GM23338 (cell line): ENCODE measurements around the gene CHST14. TPM values are rescaled to one million over a fixed set of nuclear protein-coding genes. Genes with fewer than 3 reads are reported as not detected.

Experiments used
- ATAC-seq: fragments of 200-7000 bp; cut with Tn5 transposase; 3 replicates; pipeline ENCODE4 v1.9.1; 2020
- DNase-seq: peaks from one replicate; pipeline ENCODE4 v3.0.0-alpha.2; 2015; ENCODE audit warnings: low spot score
- H2AFZ ChIP-seq: fragments of 200-600 bp; sonication (generic); 2 replicates; pipeline ENCODE4 v1.8.0; 2016; ENCODE audit warnings: antibody characterized with exemption, mild to moderate bottlenecking, moderate library complexity
- H3F3A ChIP-seq: fragments of 200-600 bp; sonication (generic); replicated peaks from 2 replicates; pipeline ENCODE4 v1.8.0; 2017; ENCODE audit warnings: antibody characterized with exemption, mixed run types, low read depth
- H3K27ac ChIP-seq: fragments of 200-600 bp; sonication (generic); 2 replicates; pipeline ENCODE4 v1.6.1; 2016; ENCODE audit warnings: low read depth
- H3K27me3 ChIP-seq: fragments of 200-600 bp; sonication (generic); 2 replicates; pipeline ENCODE4 v1.8.0; 2016; ENCODE audit warnings: mild to moderate bottlenecking, mixed run types, moderate library complexity; ENCODE audit not compliant: insufficient read depth
- H3K36me3 ChIP-seq: fragments of 200-600 bp; sonication (generic); 2 replicates; pipeline ENCODE4 v1.8.0; 2016; ENCODE audit warnings: mild to moderate bottlenecking; ENCODE audit not compliant: insufficient read depth
- H3K4me1 ChIP-seq: fragments of 200-600 bp; sonication (generic); 2 replicates; pipeline ENCODE4 v1.8.0; 2016; ENCODE audit warnings: mild to moderate bottlenecking, moderate library complexity; ENCODE audit not compliant: insufficient read depth
- H3K4me2 ChIP-seq: fragments of 200-600 bp; sonication (generic); 2 replicates; pipeline ENCODE4 v1.7.1; 2017; ENCODE audit warnings: mixed run types
- H3K4me3 ChIP-seq: fragments of 200-600 bp; sonication (generic); 2 replicates; pipeline ENCODE4 v1.6.1; 2016; ENCODE audit warnings: mixed run types
- H3K79me2 ChIP-seq: fragments of 200-600 bp; sonication (generic); replicated peaks from 2 replicates; pipeline ENCODE4 v1.8.0; 2017; ENCODE audit warnings: mild to moderate bottlenecking; ENCODE audit not compliant: insufficient read depth
- H3K9me2 ChIP-seq: fragments of 200-600 bp; sonication (generic); 2 replicates; pipeline ENCODE4 v1.8.0; 2017; ENCODE audit not compliant: insufficient read depth
- H4K20me1 ChIP-seq: fragments of 200-600 bp; sonication (generic); replicated peaks from 2 replicates; pipeline ENCODE4 v1.8.0; 2017; ENCODE audit warnings: mild to moderate bottlenecking; ENCODE audit not compliant: insufficient read depth
- H3K27ac Mint-ChIP-seq: 2 replicates; pipeline ENCODE4 v1.8.0; 2020; ENCODE audit warnings: inconsistent platforms, mild to moderate bottlenecking, moderate library complexity, mixed read lengths
- H3K27me3 Mint-ChIP-seq: 3 replicates; pipeline ENCODE4 v1.8.0; 2022; ENCODE audit warnings: low read depth, mild to moderate bottlenecking, moderate library complexity, mixed read lengths, inconsistent platforms; ENCODE audit not compliant: insufficient read depth, poor library complexity
- H3K36me3 Mint-ChIP-seq: 3 replicates; pipeline ENCODE4 v1.8.0; 2021; ENCODE audit warnings: low read depth, mild to moderate bottlenecking, inconsistent platforms, moderate library complexity, mixed read lengths
- H3K4me1 Mint-ChIP-seq: 3 replicates; pipeline ENCODE4 v1.8.0; 2020; ENCODE audit warnings: mild to moderate bottlenecking, inconsistent platforms, mixed read lengths
- H3K4me3 Mint-ChIP-seq: 3 replicates; pipeline ENCODE4 v1.8.0; 2021; ENCODE audit warnings: moderate library complexity, mild to moderate bottlenecking, inconsistent platforms, mixed read lengths
- H3K9me3 Mint-ChIP-seq: 3 replicates; pipeline ENCODE4 v1.8.0; 2020; ENCODE audit warnings: moderate library complexity, mild to moderate bottlenecking, inconsistent platforms, mixed read lengths
- CREB1 ChIP-seq: fragments of 250-450 bp; sonication (Bioruptor Pico); IDR thresholded peaks from 2 replicates; pipeline ENCODE4 v1.5.0; 2020; ENCODE audit warnings: low read depth, mild to moderate bottlenecking, moderate library complexity
- CTCF ChIP-seq, 2 experiments: fragments of 200-600 bp in 1 of 2; sonication (generic) in 1 of 2; conservative IDR thresholded peaks; 2 replicates each; pipeline versions ENCODE4 v1.5.1 to v1.6.1; 2016 to 2017; ENCODE audit warnings: antibody characterized with exemption in 2 of 2, low read depth in 2 of 2, mild to moderate bottlenecking in 2 of 2, moderate library complexity in 1 of 2
- EZH2 ChIP-seq: fragments of 200-600 bp; sonication (generic); IDR thresholded peaks from one replicate; pipeline ENCODE4 v1.8.0; 2017; ENCODE audit warnings: antibody characterized with exemption, mild to moderate bottlenecking, low read depth; ENCODE audit not compliant: unreplicated experiment
- EZH2phosphoT487 ChIP-seq: fragments of 200-600 bp; sonication (generic); IDR thresholded peaks from one replicate; pipeline ENCODE4 v1.8.1; 2018; ENCODE audit warnings: antibody characterized with exemption; ENCODE audit not compliant: unreplicated experiment
- JUNB ChIP-seq: IDR thresholded peaks from one replicate; pipeline ENCODE4 v1.6.1; 2016; ENCODE audit warnings: antibody characterized with exemption; ENCODE audit not compliant: unreplicated experiment
- NANOG ChIP-seq: IDR thresholded peaks from 2 replicates; pipeline ENCODE4 v1.6.1; 2016; ENCODE audit warnings: antibody characterized with exemption, borderline replicate concordance
- POLR2AphosphoS5 ChIP-seq: IDR thresholded peaks from 2 replicates; pipeline ENCODE4 v1.6.1; 2016; ENCODE audit warnings: antibody characterized with exemption, low read depth
- REST ChIP-seq: IDR thresholded peaks from one replicate; pipeline ENCODE4 v1.6.1; 2018; ENCODE audit warnings: antibody characterized with exemption; ENCODE audit not compliant: unreplicated experiment
- STAT1 ChIP-seq: IDR thresholded peaks from one replicate; pipeline ENCODE4 v1.6.1; 2016; ENCODE audit warnings: antibody characterized with exemption; ENCODE audit not compliant: unreplicated experiment
- ZNF114 ChIP-seq: fragments of 250-450 bp; sonication (Bioruptor Pico); IDR thresholded peaks from 2 replicates; pipeline ENCODE4 v1.5.0; 2020; ENCODE audit warnings: mild to moderate bottlenecking, moderate library complexity
- ZNF331 ChIP-seq: fragments of 250-450 bp; sonication (Bioruptor Pico); IDR thresholded peaks from 2 replicates; pipeline ENCODE4 v1.5.0; 2020; ENCODE audit warnings: low read depth, mild to moderate bottlenecking, moderate library complexity
- ZNF462 ChIP-seq: fragments of 250-450 bp; sonication (Bioruptor Pico); IDR thresholded peaks from 2 replicates; pipeline ENCODE4 v1.5.0; 2020; ENCODE audit warnings: mild to moderate bottlenecking, moderate library complexity
- polyA plus RNA-seq: library from polyadenylated mRNA; unstranded; fragments of >200 nt; fragmentation: Nextera tagmentation; extraction: Ambion mirVana; gene quantifications from 2 replicates; pipeline ENCODE4 v1.2.1, GENCODE V29; 2016
- total RNA-seq: library from RNA; depleted of rRNA; stranded (reverse); fragments of >200 nt; shearing (Covaris generic); gene quantifications from 2 replicates; pipeline ENCODE4 v1.2.3, GENCODE V29; 2014
- TF ChIP-seq, protein P1 (sequence below): IDR thresholded peaks from 2 replicates; pipeline ENCODE4 v1.6.1; 2016; ENCODE audit warnings: antibody characterized with exemption

Gene CHST14
- total and polyA plus RNA-seq, 2 experiments from 2014 or later: 8.4 to 15.6 TPM

DNA sequence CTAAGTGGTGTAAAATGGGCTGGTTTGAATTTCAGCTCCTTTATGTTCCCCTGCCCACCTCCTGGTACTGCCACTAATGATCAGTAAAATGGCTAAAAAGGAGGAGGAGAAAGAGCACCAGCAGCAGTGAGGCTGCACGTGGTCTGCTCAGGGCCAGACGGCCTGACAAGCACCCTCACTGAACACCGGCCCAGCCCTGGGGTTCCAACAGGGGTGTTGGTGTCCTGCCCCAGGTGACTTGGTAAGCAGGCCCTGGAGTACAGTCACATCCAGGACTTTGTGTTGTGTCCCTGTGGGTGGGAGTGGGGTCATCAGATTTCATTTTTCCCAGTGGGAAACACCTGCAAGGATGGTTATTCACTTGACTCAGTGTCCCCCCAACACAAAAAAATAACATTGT is 24.6 kb upstream of the CHST14 start:
- Histone ChIP-seq H3K79me2 (peaks cover 95% of the 10 kb centered on the region), H3K4me2 (peak overlapping the region; percentile 66; the same call in 1 of the 2 replicates), H3K36me3 (no peaks in the 10 kb centered on the region; the same call in 1 of the 2 replicates), H3K27me3 (no peaks in the 10 kb centered on the region), H4K20me1 (peaks cover 79% of the 10 kb centered on the region), H3F3A (no peaks in the 10 kb centered on the region), H3K9me2 (no peaks in the 10 kb centered on the region), H2AFZ (no peak overlapping the region), H3K27ac (peak overlapping the region; percentile 41; the same call in 1 of the 2 replicates), H3K4me3 (no peak overlapping the region), H3K4me1 (peaks cover 55% of the 10 kb centered on the region)
- Mint-ChIP-seq H3K9me3 (no peaks in the 10 kb centered on the region; the same call in 2 of the 3 replicates), H3K27me3 (peaks cover 28% of the 10 kb centered on the region), H3K4me1 (peaks cover 63% of the 10 kb centered on the region), H3K4me3 (no peak overlapping the region; the same call in 2 of the 3 replicates), H3K36me3 (peaks cover 39% of the 10 kb centered on the region), H3K27ac (peak overlapping the region; percentile 95; the same call in 1 of the 2 replicates)
- TF ChIP-seq EZH2 (no peak), CTCF (conservative IDR thresholded peaks at IDR 0.05; ENCODE audit: low read depth in 2 of 2) (no peak), JUNB (no peak), REST (no peak), POLR2AphosphoS5 (no peak), ZNF331 (CRISPR knock-in tag) (no peak), STAT1 (no peak), ZNF114 (CRISPR knock-in tag) (no peak), ZNF462 (CRISPR knock-in tag) (no peak), CREB1 (CRISPR knock-in tag) (no peak), NANOG (no peak), EZH2phosphoT487 (no peak)
- TF ChIP-seq, protein P1, sequence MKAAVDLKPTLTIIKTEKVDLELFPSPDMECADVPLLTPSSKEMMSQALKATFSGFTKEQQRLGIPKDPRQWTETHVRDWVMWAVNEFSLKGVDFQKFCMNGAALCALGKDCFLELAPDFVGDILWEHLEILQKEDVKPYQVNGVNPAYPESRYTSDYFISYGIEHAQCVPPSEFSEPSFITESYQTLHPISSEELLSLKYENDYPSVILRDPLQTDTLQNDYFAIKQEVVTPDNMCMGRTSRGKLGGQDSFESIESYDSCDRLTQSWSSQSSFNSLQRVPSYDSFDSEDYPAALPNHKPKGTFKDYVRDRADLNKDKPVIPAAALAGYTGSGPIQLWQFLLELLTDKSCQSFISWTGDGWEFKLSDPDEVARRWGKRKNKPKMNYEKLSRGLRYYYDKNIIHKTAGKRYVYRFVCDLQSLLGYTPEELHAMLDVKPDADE: no peak
- DNase-seq: no peak
- no peak for ATAC-seq
